CD4-positive, CD25-positive, alpha-beta regulatory T cell (primary cell): ENCODE results near the gene MFAP3L. TPM values are rescaled to one million over a fixed set of nuclear protein-coding genes. Genes with fewer than 3 reads are reported as not detected.

ENCODE experiments used
- ATAC-seq, 2 donors: fragments of 150-1000 bp; cut with Tn5 transposase; one replicate each; pipeline ENCODE4 v1.10.0; 2021; ENCODE audit warnings: low read depth in 2 of 2, moderate number of reproducible peaks in 2 of 2, moderate library complexity in 1 of 2
- DNase-seq, 3 donors: peaks; one replicate each; pipeline versions ENCODE4 v3.0.0 to v3.0.0-alpha.2; 2012 to 2022; ENCODE audit warnings: mixed read lengths in 1 of 3
- H3K27ac ChIP-seq: one replicate; pipeline ENCODE4 v1.7.0; 2013; ENCODE audit warnings: mild to moderate bottlenecking, low read length; ENCODE audit not compliant: insufficient read depth, poor library complexity, severe bottlenecking
- H3K27me3 ChIP-seq: one replicate; pipeline ENCODE4 v1.7.0; 2013; ENCODE audit warnings: low read length; ENCODE audit not compliant: control insufficient read depth, insufficient read depth
- H3K36me3 ChIP-seq: one replicate; pipeline ENCODE4 v1.7.0; 2013; ENCODE audit warnings: mild to moderate bottlenecking, low read length, moderate library complexity; ENCODE audit not compliant: control insufficient read depth, insufficient read depth
- H3K4me1 ChIP-seq: 2 replicates; pipeline ENCODE4 v1.7.0; 2013; ENCODE audit warnings: mild to moderate bottlenecking, low read length; ENCODE audit not compliant: insufficient read depth, control insufficient read depth, poor library complexity, severe bottlenecking
- H3K4me3 ChIP-seq: one replicate; pipeline ENCODE4 v1.7.0; 2013; ENCODE audit warnings: low read depth, mild to moderate bottlenecking, low read length, moderate library complexity
- H3K9me3 ChIP-seq, 2 experiments: 1 replicate in 1 of 2; 2 replicates in 1 of 2; pipeline ENCODE4 v1.7.0; 2013; ENCODE audit warnings: low read length in 2 of 2, mild to moderate bottlenecking in 1 of 2, moderate library complexity in 1 of 2; ENCODE audit not compliant: control insufficient read depth in 2 of 2
- H3K27ac Mint-ChIP-seq, 3 donors: one replicate each; pipeline ENCODE4 v1.8.0; 2020 to 2022; ENCODE audit warnings: mild to moderate bottlenecking in 3 of 3, mixed read lengths in 3 of 3, moderate library complexity in 2 of 3
- H3K27me3 Mint-ChIP-seq: one replicate; pipeline ENCODE4 v1.8.0; 2022; ENCODE audit warnings: mild to moderate bottlenecking, mixed read lengths
- H3K36me3 Mint-ChIP-seq: one replicate; pipeline ENCODE4 v1.8.0; 2020; ENCODE audit warnings: mixed read lengths
- H3K4me1 Mint-ChIP-seq, 4 donors: one replicate each; pipeline ENCODE4 v1.8.0; 2020 to 2022; ENCODE audit warnings: mixed read lengths in 4 of 4, mild to moderate bottlenecking in 1 of 4
- H3K4me3 Mint-ChIP-seq, 4 donors: one replicate each; pipeline ENCODE4 v1.8.0; 2020 to 2022; ENCODE audit warnings: mild to moderate bottlenecking in 4 of 4, mixed read lengths in 4 of 4, moderate library complexity in 3 of 4
- H3K9me3 Mint-ChIP-seq, 7 donors: one replicate each; pipeline ENCODE4 v1.8.0; 2020 to 2022; ENCODE audit warnings: mixed read lengths in 7 of 7, mild to moderate bottlenecking in 3 of 7, moderate library complexity in 2 of 7
- polyA plus RNA-seq, 4 donors: library from polyadenylated mRNA; unstranded; fragments of 300-500 nt; fragmentation: Illumina TruSeq; gene quantifications; one replicate each; pipeline ENCODE4 v1.2.3, GENCODE V29; 2021
- total RNA-seq: library from RNA; stranded (reverse); gene quantifications from one replicate; pipeline ENCODE4 v1.2.3, GENCODE V29; 2022

The MFAP3L gene
- total and polyA plus RNA-seq, 5 donors from 2014 or later, result 0.28 to 3.4 (median 0.82) TPM; not detected in 2

DNA sequence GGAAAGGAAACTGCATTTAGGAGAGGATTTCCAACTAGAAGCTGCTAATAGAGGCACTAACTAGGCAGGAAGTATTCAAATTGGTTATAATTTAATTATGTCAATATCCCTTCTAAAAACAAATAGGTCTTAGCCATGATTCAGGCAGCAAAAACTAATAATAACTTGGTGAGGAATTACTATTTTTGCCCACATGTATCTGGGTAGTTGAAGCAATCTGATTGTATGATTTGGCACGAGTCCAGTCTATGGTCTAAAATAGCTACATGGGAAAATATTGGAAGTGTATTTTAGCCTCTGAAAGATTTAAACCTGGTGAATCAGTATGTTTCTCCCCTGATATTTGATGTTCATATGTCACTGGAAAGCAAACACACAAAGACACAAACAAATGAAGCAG is 62.2 kb downstream of the MFAP3L start:
- Histone ChIP-seq H3K27me3 (no peaks in the 10 kb centered on the region), H3K4me1 (no peaks in the 10 kb centered on the region), H3K36me3 (no peaks in the 10 kb centered on the region), H3K4me3 (no peak overlapping the region), H3K9me3 (peaks cover 0 to 2% of the 10 kb centered on the region in 2 experiments), H3K27ac (no peak overlapping the region)
- ATAC-seq (no peak), DNase-seq (no peak)
- Mint-ChIP-seq H3K27ac (no peak overlapping the region), H3K4me3 (no peak overlapping the region), H3K4me1 (no peaks in the 10 kb centered on the region), H3K27me3 (no peaks in the 10 kb centered on the region), H3K9me3 (peaks cover 0 to 8% (median 2%) of the 10 kb centered on the region in 7 donors), H3K36me3 (no peaks in the 10 kb centered on the region)

DNA sequence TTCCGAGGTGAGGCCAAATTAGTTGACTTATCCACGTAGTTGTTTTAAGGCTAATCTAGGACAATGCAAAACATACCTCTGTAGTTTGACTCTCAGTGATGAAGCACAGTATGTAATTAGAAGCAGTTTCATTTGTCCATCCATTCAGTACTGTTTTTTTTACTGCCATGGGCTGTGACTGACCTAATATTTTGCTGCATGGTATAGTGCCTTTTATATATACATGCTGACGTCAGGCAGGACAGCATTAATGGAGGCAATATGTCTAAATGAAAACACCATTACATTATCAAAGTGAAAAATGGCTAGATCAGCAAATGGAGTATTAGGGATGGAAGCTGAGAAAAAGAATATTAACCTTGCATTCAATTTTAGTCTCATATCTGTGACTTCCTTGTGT is 66.9 kb downstream of the MFAP3L start:
- no peaks in the 10 kb centered on the region for H3K36me3 Mint-ChIP-seq
- no peaks in the 10 kb centered on the region for H3K27me3 Mint-ChIP-seq
- no peaks in the 10 kb centered on the region for H3K4me1 Mint-ChIP-seq
- no peak overlapping the region for H3K27ac ChIP-seq
- H3K9me3 ChIP-seq, result no peaks in the 10 kb centered on the region
- no peak for DNase-seq
- no peak for ATAC-seq
- H3K27me3 ChIP-seq, result no peaks in the 10 kb centered on the region
- H3K9me3 Mint-ChIP-seq, result peaks cover 0 to 4% (median 0%) of the 10 kb centered on the region in 7 donors
- no peak overlapping the region for H3K4me3 Mint-ChIP-seq
- no peak overlapping the region for H3K27ac Mint-ChIP-seq
- no peaks in the 10 kb centered on the region for H3K4me1 ChIP-seq
- no peak overlapping the region for H3K4me3 ChIP-seq
- no peaks in the 10 kb centered on the region for H3K36me3 ChIP-seq

DNA sequence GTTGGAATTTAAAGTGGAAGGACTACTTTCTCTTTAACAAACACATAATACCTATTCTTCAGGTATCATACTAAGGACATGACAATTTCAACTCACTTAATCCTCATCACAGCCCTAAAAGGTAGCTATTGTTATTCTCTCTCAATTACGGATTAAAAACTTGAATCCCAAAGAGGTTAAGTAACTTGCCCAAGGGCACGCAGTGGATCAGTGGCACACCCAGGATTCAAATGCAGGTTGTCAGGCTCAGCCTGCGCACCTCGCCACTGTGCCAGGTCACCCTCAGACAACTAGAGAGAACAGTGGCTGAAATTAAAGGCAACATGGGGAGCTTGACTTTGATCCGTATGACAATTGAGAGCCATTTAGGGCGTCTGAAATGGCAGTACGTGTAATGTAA is 67.6 kb downstream of the MFAP3L start:
- Mint-ChIP-seq H3K27me3 (no peaks in the 10 kb centered on the region), H3K4me1 (no peaks in the 10 kb centered on the region), H3K36me3 (no peaks in the 10 kb centered on the region), H3K9me3 (peaks cover 0 to 4% (median 0%) of the 10 kb centered on the region in 7 donors), H3K27ac (no peak overlapping the region), H3K4me3 (no peak overlapping the region)
- ATAC-seq (no peak), DNase-seq (no peak)
- Histone ChIP-seq H3K4me3 (no peak overlapping the region), H3K4me1 (no peaks in the 10 kb centered on the region), H3K9me3 (no peaks in the 10 kb centered on the region), H3K27ac (no peak overlapping the region), H3K36me3 (no peaks in the 10 kb centered on the region), H3K27me3 (no peaks in the 10 kb centered on the region)

DNA sequence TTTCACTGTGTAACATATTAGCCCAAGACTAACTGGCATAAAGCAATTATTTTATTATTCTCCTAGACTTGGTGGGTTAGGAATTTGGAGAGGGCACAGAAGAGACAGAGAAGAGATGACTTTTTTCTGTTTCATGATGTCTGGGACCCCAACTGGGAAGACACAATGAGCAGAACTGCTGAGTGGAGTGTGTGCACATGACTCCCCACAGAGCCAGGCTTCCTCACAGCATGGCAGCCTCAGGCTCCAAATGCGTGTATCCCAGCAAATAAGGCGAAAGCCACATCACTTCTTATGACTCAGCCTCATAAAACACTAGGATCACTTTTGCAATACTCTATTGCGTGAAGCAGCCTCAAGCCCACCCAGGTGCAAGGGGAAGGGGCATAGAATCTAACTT is 68.4 kb downstream of the MFAP3L start:
- Mint-ChIP-seq H3K9me3 (peaks cover 0 to 4% (median 0%) of the 10 kb centered on the region in 7 donors), H3K4me1 (no peaks in the 10 kb centered on the region), H3K27ac (no peak overlapping the region), H3K4me3 (no peak overlapping the region), H3K36me3 (no peaks in the 10 kb centered on the region), H3K27me3 (no peaks in the 10 kb centered on the region)
- Histone ChIP-seq H3K36me3 (no peaks in the 10 kb centered on the region), H3K27ac (no peak overlapping the region), H3K27me3 (no peaks in the 10 kb centered on the region), H3K4me3 (no peak overlapping the region), H3K9me3 (no peaks in the 10 kb centered on the region), H3K4me1 (no peaks in the 10 kb centered on the region)
- no peak for DNase-seq
- ATAC-seq, result no peak

DNA sequence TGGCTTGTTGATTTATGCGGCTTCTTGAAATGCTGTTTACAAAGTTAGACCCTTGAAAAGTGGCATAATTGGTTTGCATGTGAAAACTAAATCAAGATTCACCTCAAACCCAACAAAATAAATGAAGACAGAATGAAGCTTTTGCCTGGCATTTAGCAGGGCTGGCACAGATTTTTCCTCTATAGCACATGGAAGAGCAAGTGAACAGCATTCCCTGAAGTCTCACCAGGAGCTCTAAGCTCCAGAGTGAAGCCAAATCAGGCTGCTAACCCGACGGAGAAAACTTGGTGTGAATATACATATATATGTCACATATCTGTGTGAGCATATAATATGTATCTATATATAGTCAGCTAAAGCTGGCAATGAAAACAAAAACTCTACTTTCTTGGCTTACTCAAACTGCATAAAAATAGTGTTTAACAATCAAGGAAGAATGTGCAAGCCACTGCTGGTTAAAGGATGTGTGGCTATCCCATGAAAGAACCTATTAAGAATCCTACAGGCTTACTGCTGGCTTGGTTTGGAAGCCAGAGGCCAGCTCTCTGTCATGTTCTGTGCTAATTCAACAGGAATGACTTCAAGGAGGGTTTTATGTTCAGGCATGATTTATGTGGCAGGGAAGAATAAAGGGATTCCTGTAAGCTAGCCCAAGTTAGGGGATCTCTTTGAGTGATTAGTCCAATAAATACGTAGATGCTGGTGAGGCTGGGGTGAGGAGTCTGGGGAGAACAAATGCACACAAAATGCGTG is 69.9 kb downstream of the MFAP3L start:
- no peaks in the 10 kb centered on the region for H3K36me3 Mint-ChIP-seq
- ATAC-seq (no peak), DNase-seq (no peak)
- Histone ChIP-seq H3K36me3 (no peaks in the 10 kb centered on the region), H3K9me3 (no peaks in the 10 kb centered on the region), H3K27ac (no peak overlapping the region), H3K4me1 (no peaks in the 10 kb centered on the region), H3K27me3 (no peaks in the 10 kb centered on the region), H3K4me3 (no peak overlapping the region)
- H3K9me3 Mint-ChIP-seq, result peaks cover 0 to 4% (median 0%) of the 10 kb centered on the region in 7 donors
- no peak overlapping the region for H3K27ac Mint-ChIP-seq
- H3K27me3 Mint-ChIP-seq, result no peaks in the 10 kb centered on the region
- H3K4me1 Mint-ChIP-seq, result no peaks in the 10 kb centered on the region
- no peak overlapping the region for H3K4me3 Mint-ChIP-seq

DNA sequence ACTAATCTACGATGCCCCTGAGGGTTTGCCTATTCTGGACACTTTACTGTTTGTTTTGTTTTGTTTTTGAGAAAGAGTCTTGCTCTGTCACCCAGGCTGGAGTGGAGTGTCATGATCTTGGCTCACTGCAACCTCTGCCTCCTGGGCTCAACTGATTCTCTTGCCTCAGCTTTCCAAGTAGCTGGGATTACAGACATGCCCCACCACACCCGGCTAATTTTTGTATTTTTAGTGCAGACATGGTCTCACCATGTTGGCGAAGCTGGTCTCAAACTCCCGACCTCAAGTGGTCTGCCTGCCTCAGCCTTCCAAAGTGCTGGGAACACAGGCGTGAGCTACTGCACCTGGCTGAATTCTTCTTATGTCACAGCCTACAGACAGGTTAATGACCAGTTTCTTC is 70.7 kb downstream of the MFAP3L start:
- Histone ChIP-seq H3K36me3 (no peaks in the 10 kb centered on the region), H3K27me3 (no peaks in the 10 kb centered on the region), H3K27ac (no peak overlapping the region), H3K4me1 (no peaks in the 10 kb centered on the region), H3K4me3 (no peak overlapping the region), H3K9me3 (no peaks in the 10 kb centered on the region)
- DNase-seq (no peak), ATAC-seq (no peak)
- H3K4me1 Mint-ChIP-seq, result no peaks in the 10 kb centered on the region
- peaks cover 0 to 4% (median 0%) of the 10 kb centered on the region in 7 donors for H3K9me3 Mint-ChIP-seq
- no peak overlapping the region for H3K4me3 Mint-ChIP-seq
- H3K27me3 Mint-ChIP-seq, result no peaks in the 10 kb centered on the region
- H3K36me3 Mint-ChIP-seq, result no peaks in the 10 kb centered on the region
- H3K27ac Mint-ChIP-seq, result no peak overlapping the region

DNA sequence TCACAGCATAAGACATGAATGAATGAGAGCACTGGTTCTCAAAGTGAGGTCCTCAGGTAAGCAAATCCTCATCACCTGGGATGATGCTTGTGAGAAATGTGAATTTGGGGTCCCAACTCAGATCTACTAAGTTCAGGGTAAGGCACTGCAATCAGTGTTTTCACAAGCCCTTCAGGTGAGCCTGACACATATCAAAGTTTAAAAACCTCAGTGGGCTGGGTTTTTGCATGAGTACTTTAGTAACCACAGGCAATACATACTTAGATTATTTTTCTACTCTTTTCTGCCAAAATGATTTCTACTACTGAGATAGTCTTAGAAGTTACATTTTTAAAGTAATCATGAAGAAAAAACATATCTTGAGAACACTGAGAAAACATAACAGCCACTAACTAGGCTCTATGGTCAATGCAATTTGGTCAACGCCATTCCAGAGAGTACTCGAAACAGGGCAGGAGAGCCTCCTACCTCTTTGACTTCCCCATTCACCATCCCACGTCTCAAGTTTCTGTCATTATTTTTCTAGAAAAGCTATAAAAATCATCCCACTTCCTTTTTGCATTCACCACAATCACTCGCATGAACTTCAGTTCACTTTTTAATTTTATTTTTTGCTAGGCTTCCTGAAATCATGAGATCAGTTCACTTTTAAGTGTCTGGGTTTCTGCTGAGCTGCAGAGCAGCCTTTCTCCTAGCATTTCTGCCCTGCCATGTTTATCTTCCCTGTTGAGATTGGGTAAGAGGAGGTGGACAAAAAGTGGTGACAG is 73.8 kb downstream of the MFAP3L start:
- no peaks in the 10 kb centered on the region for H3K27me3 ChIP-seq
- H3K27ac Mint-ChIP-seq, result no peak overlapping the region
- no peaks in the 10 kb centered on the region for H3K4me1 ChIP-seq
- DNase-seq, result no peak
- ATAC-seq, result no peak
- no peaks in the 10 kb centered on the region for H3K9me3 ChIP-seq
- no peaks in the 10 kb centered on the region for H3K36me3 ChIP-seq
- H3K4me1 Mint-ChIP-seq, result no peaks in the 10 kb centered on the region
- no peak overlapping the region for H3K4me3 ChIP-seq
- H3K27ac ChIP-seq, result no peak overlapping the region
- no peak overlapping the region for H3K4me3 Mint-ChIP-seq
- H3K36me3 Mint-ChIP-seq, result no peaks in the 10 kb centered on the region
- H3K9me3 Mint-ChIP-seq, result peaks cover 0 to 5% (median 0%) of the 10 kb centered on the region in 7 donors
- H3K27me3 Mint-ChIP-seq, result no peaks in the 10 kb centered on the region
